GM12801 (cell line): ENCODE data around the gene KDELR1.

ENCODE experiments used
- TF ChIP-seq, protein P1 (sequence below): IDR thresholded peaks from one replicate; pipeline ENCODE4 v1.5.1; 2011; ENCODE audit warnings: control low read depth; ENCODE audit not compliant: insufficient read length; ENCODE audit errors: extremely low read depth

KDELR1 gene

GRCh38 chr19:48353677-48354076 lies 37.7 kb downstream of the KDELR1 start:
- TF ChIP-seq, protein P1, sequence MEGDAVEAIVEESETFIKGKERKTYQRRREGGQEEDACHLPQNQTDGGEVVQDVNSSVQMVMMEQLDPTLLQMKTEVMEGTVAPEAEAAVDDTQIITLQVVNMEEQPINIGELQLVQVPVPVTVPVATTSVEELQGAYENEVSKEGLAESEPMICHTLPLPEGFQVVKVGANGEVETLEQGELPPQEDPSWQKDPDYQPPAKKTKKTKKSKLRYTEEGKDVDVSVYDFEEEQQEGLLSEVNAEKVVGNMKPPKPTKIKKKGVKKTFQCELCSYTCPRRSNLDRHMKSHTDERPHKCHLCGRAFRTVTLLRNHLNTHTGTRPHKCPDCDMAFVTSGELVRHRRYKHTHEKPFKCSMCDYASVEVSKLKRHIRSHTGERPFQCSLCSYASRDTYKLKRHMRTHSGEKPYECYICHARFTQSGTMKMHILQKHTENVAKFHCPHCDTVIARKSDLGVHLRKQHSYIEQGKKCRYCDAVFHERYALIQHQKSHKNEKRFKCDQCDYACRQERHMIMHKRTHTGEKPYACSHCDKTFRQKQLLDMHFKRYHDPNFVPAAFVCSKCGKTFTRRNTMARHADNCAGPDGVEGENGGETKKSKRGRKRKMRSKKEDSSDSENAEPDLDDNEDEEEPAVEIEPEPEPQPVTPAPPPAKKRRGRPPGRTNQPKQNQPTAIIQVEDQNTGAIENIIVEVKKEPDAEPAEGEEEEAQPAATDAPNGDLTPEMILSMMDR: no peak

DNA sequence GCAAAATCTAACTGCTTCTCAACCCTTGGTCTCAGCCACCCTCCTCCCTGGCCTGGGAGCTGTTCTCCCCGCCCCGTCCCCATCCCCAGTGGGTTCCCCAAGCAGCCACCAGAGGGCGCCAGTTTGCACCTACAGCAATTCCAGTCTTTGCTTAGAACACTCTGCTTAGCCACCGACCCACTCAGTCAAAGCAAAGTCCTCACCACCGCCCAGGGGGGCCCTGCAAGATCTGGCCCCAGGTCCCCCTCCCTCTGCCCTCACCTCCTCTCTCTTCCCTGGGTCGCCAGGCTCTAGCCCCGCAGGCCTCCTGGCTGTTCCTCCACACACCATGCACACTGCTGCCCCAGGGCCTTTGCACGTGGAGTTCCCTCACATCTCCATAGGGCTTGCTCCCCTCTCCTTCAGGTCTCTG lies 40.0 kb downstream of the KDELR1 start:
- TF ChIP-seq, protein P1: no peak

- TF ChIP-seq, protein P1: no peak
Measured at GRCh38 chr19:48350856-48351255, 40.5 kb downstream of the KDELR1 start.

- TF ChIP-seq, protein P1: no peak
Measured at GRCh38 chr19:48348737-48349136, 42.6 kb downstream of the KDELR1 start.

GRCh38 chr19:48348045-48348444 lies 43.3 kb downstream of the KDELR1 start:
- TF ChIP-seq, protein P1: no peak

- TF ChIP-seq, protein P1: no peak
Measured at GRCh38 chr19:48346191-48346590, 45.2 kb downstream of the KDELR1 start.

GRCh38 chr19:48344892-48345291 lies 46.5 kb downstream of the KDELR1 start:
- TF ChIP-seq, protein P1: no peak
